HEK293T (cell line): Measurements from ENCODE around the gene LILRB3.
A peak's percentile ranks its signal among the peaks of the same experiment; 100 is the strongest.
"Not testable (repeated sequence)": the region's sequence is repeated elsewhere in the genome, so short reads cannot be mapped to it uniquely, and the experiment has no call there.

Experiments used
- CTCF ChIA-PET: fragments of 350-600 bp; formaldehyde crosslinking; extraction: SDS; loops from one replicate; lab custom pipeline; 2021; ENCODE audit warnings: antibody characterized with exemption, inconsistent platforms; lab: Yijun Ruan, JAX
- POLR2A ChIA-PET: fragments of 350-600 bp; formaldehyde crosslinking; extraction: SDS; loops from one replicate; lab custom pipeline; 2020; ENCODE audit warnings: antibody characterized with exemption, inconsistent platforms; lab: Yijun Ruan, JAX
- DNase-seq: peaks from one replicate; pipeline ENCODE4 v3.0.0; 2012; ENCODE audit warnings: mixed read lengths; ENCODE audit errors: extremely low spot score
- ARNT ChIP-seq: fragments of 450-650 bp; IDR thresholded peaks from 2 replicates; pipeline ENCODE4 v1.6.1; 2017; ENCODE audit warnings: mild to moderate bottlenecking
- BHLHE40 ChIP-seq: fragments of 450-650 bp; IDR thresholded peaks from 2 replicates; pipeline ENCODE4 v1.6.1; 2016; ENCODE audit warnings: mild to moderate bottlenecking, moderate library complexity, borderline replicate concordance
- CTBP1 ChIP-seq: fragments of 450-650 bp; IDR thresholded peaks from 2 replicates; pipeline ENCODE4 v1.6.1; 2016; ENCODE audit warnings: borderline replicate concordance
- ELF4 ChIP-seq: fragments of 450-650 bp; IDR thresholded peaks from 2 replicates; pipeline ENCODE4 v1.6.1; 2017; ENCODE audit warnings: antibody characterized with exemption
- FOXA1 ChIP-seq: fragments of 450-650 bp; IDR thresholded peaks from 2 replicates; pipeline ENCODE4 v1.6.1; 2016; ENCODE audit warnings: mild to moderate bottlenecking
- FOXK2 ChIP-seq: fragments of 450-650 bp; IDR thresholded peaks from 2 replicates; pipeline ENCODE4 v1.6.1; 2016; ENCODE audit warnings: mild to moderate bottlenecking
- FOXM1 ChIP-seq: fragments of 450-650 bp; IDR thresholded peaks from 2 replicates; pipeline ENCODE4 v1.6.1; 2017; ENCODE audit warnings: mild to moderate bottlenecking, borderline replicate concordance
- HDGF ChIP-seq: fragments of 450-650 bp; IDR thresholded peaks from 2 replicates; pipeline ENCODE4 v1.6.1; 2017; ENCODE audit warnings: antibody characterized with exemption, borderline replicate concordance
- L3MBTL2 ChIP-seq: fragments of 450-650 bp; conservative IDR thresholded peaks from 2 replicates; pipeline ENCODE4 v1.6.1; 2016; ENCODE audit warnings: mild to moderate bottlenecking
- LEF1 ChIP-seq: fragments of 450-650 bp; IDR thresholded peaks from 2 replicates; pipeline ENCODE4 v1.6.1; 2017; ENCODE audit warnings: mild to moderate bottlenecking, borderline replicate concordance
- NFRKB ChIP-seq: fragments of 450-650 bp; IDR thresholded peaks from 2 replicates; pipeline ENCODE4 v1.6.1; 2016; ENCODE audit warnings: mild to moderate bottlenecking, moderate library complexity
- SP1 ChIP-seq: fragments of 450-650 bp; IDR thresholded peaks from 2 replicates; pipeline ENCODE4 v1.6.1; 2017
- SUZ12 ChIP-seq: fragments of 450-650 bp; IDR thresholded peaks from 2 replicates; pipeline ENCODE4 v1.6.1; 2016; ENCODE audit warnings: mild to moderate bottlenecking
- TARDBP ChIP-seq: fragments of 450-650 bp; IDR thresholded peaks from 2 replicates; pipeline ENCODE4 v1.6.1; 2016
- ZNF384 ChIP-seq: fragments of 450-650 bp; IDR thresholded peaks from 2 replicates; pipeline ENCODE4 v1.6.1; 2016
- TF ChIP-seq, protein P1 (sequence below): fragments of 450-650 bp; IDR thresholded peaks from 2 replicates; pipeline ENCODE4 v1.6.1; 2016

The LILRB3 gene

GRCh38 chr19:54178581-54179261 lies 44.1 kb downstream of the LILRB3 start:
- DNase-seq, result peak; percentile 52
- ChIA-PET POLR2A (interaction anchor here (1.0 kb wide), 1 partner anchor 9 kb away, joined by 4 read pairs; no protein-coding TSS in a partner anchor), CTCF (no interaction called here)
- no peak for TF ChIP-seq TARDBP
- TF ChIP-seq SUZ12, result peak; percentile 93
- TF ChIP-seq ELF4, result peak; percentile 59; the same call in 1 of the 2 replicates
- TF ChIP-seq L3MBTL2, result peak; percentile 71

DNA sequence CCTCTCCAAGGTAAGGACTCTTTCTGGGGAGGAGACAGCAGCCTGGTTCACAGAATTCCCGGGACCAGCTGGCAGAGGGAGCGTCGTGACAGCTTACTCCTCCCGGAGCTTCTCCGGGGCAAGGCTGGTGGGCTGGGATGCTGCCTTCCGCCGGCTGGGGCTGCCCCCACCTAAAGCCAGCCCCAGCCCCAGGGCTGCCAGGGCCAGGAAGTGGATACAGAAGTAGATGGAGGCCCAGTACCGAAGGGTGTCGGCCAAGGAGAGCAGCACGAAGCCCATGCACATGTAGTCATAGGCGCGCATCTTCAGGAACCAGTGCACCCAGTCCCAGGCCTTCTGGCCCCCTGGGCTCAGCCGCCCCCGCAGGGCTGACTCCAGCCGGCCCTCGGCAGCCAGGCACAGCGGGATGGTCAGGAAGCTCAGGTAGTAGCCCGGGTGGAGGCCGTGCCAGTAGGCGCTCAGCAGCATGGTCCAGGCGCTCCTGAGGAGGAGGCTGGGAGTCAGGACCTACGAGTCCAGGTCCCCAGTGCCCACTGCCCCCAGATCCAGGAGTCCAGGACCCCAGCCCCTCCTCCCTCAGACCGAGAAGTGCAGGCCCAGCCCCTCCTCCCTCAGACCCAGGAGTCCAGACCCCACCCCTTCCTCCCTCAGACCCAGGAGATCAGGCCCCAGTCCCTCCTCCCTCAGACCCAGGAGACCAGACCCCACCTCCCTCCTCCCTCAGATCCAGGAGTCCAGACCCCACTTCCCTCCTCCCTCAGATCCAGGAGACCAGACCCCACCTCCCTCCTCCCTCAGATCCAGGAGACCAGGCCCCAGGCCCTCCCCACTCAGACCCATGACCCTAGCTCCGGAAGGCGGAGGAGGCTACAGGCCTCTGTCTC lies 48.6 kb downstream of the LILRB3 start:
- ChIA-PET POLR2A (interaction anchor here (0.9 to 1.7 kb wide), 3 partner anchors 15 to 37 kb away, joined by 4 to 11 read pairs (median 5); partner anchors contain the start of genes CNOT3, MBOAT7 and TSEN34), CTCF (interaction anchor here (1.0 kb wide), 1 partner anchor 92 kb away, joined by 3 read pairs; no protein-coding TSS in a partner anchor)
- TF ChIP-seq ELF4, result 0 out of 2 replicates have a peak, but pooled peaks have one; percentile 9
- no peak for TF ChIP-seq ARNT
- no peak for DNase-seq

GRCh38 chr19:54173359-54173699 lies 49.5 kb downstream of the LILRB3 start:
- ChIA-PET POLR2A (interaction anchor here (0.7 to 1.7 kb wide), 4 partner anchors 15 to 36 kb away, joined by 3 to 11 read pairs (median 4); partner anchors contain the start of genes CNOT3, MBOAT7 and TSEN34), CTCF (no interaction called here)
- no peak for DNase-seq
- no peak for TF ChIP-seq SUZ12
- TF ChIP-seq SP1, result no peak
- no peak for TF ChIP-seq ELF4
- TF ChIP-seq ZNF384, result no peak
- TF ChIP-seq FOXM1, result no peak
- TF ChIP-seq TARDBP, result no peak
- no peak for TF ChIP-seq L3MBTL2

- TF ChIP-seq L3MBTL2 (no peak), CTBP1 (no peak), HDGF (no peak), LEF1 (no peak), BHLHE40 (no peak), SUZ12 (no peak), NFRKB (no peak), ARNT (no peak), FOXM1 (no peak), FOXK2 (no peak), TARDBP (no peak), ZNF384 (no peak), FOXA1 (no peak), SP1 (no peak), ELF4 (no peak)
- TF ChIP-seq, protein P1, sequence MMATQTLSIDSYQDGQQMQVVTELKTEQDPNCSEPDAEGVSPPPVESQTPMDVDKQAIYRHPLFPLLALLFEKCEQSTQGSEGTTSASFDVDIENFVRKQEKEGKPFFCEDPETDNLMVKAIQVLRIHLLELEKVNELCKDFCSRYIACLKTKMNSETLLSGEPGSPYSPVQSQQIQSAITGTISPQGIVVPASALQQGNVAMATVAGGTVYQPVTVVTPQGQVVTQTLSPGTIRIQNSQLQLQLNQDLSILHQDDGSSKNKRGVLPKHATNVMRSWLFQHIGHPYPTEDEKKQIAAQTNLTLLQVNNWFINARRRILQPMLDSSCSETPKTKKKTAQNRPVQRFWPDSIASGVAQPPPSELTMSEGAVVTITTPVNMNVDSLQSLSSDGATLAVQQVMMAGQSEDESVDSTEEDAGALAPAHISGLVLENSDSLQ, result no peak
- CTCF ChIA-PET, result no interaction called here
- POLR2A ChIA-PET, result interaction anchor here (0.7 to 1.7 kb wide), 3 partner anchors 16 to 29 kb away, joined by 3 to 11 read pairs (median 5); partner anchors contain the start of genes MBOAT7 and TSEN34
- DNase-seq, result no peak
Observed at GRCh38 chr19:54172471-54173358, 50.1 kb downstream of the LILRB3 start, which contains the start of gene TMC4. Gene TMC4, minus strand, starts transcription at chr19:54173160. Its CDS starts 43 bp downstream, at chr19:54173117.

GRCh38 chr19:54171736-54172431 lies 50.9 kb downstream of the LILRB3 start:
- DNase-seq, CTCF ChIA-PET: not testable (repeated sequence)
- POLR2A ChIA-PET, result interaction anchor here (1.1 kb wide), 1 partner anchor 12 kb away, joined by 3 read pairs; no protein-coding TSS in a partner anchor

- CTCF ChIA-PET, result interaction anchor here (0.6 kb wide), 1 partner anchor 249 kb away, joined by 4 read pairs; no protein-coding TSS in a partner anchor
- no peak for DNase-seq
- POLR2A ChIA-PET, result interaction anchor here (1.2 kb wide), 1 partner anchor 19 kb away, joined by 3 read pairs; no protein-coding TSS in a partner anchor
- TF ChIP-seq FOXM1 (no peak), ELF4 (no peak), ZNF384 (no peak), TARDBP (no peak), ARNT (no peak), FOXA1 (no peak), HDGF (no peak), NFRKB (no peak), LEF1 (no peak), FOXK2 (no peak)
- TF ChIP-seq, protein P1, result no peak
Observed at GRCh38 chr19:54169149-54169740, 53.6 kb downstream of the LILRB3 start.
